Panc1 (cell line): ENCODE measurements around the gene UBE2O. TPM values are rescaled to one million over a fixed set of nuclear protein-coding genes. Genes with fewer than 3 reads are reported as not detected.

Experiments used
- ATAC-seq: fragments of 200-7000 bp; cut with Tn5 transposase; 2 replicates; pipeline ENCODE4 v1.9.1; 2020; ENCODE audit warnings: mild to moderate bottlenecking, moderate library complexity
- BruUV-seq: library from RNA; stranded (reverse); fragments of 400-500 nt; replicated peaks from 2 replicates; lab custom pipeline; 2021; lab: Mats Ljungman, UMichigan
- CTCF ChIA-PET: fragments of 300-600 bp; sonication (Branson Sonifier 250); formaldehyde crosslinking; loops from one replicate; lab custom pipeline; 2022; ENCODE audit warnings: antibody characterized with exemption; lab: Charles Lee
- POLR2A ChIA-PET: fragments of 300-600 bp; sonication (Branson Sonifier 250); formaldehyde crosslinking; loops from one replicate; lab custom pipeline; 2022; ENCODE audit warnings: antibody characterized with exemption; lab: Charles Lee
- DNase-seq: peaks from one replicate; pipeline ENCODE4 v3.0.0-alpha.2; 2010; ENCODE audit warnings: low read depth, low spot score
- H3K27ac ChIP-seq: 2 replicates; pipeline ENCODE4 v1.5.1; 2011; ENCODE audit warnings: mild to moderate bottlenecking, low read length, inconsistent platforms
- H3K27me3 ChIP-seq: fragments of 200-500 bp; sonication (Bioruptor generic); 2 replicates; pipeline ENCODE4 v1.6.0; 2014; ENCODE audit warnings: low read length, inconsistent platforms; ENCODE audit not compliant: control insufficient read depth, insufficient read depth
- H3K36me3 ChIP-seq: fragments of 200-500 bp; sonication (Bioruptor generic); 2 replicates; pipeline ENCODE4 v1.5.1; 2014; ENCODE audit warnings: inconsistent platforms, mild to moderate bottlenecking, low read length, moderate library complexity; ENCODE audit not compliant: control insufficient read depth, insufficient read depth
- H3K4me1 ChIP-seq: 2 replicates; pipeline ENCODE4 v1.5.1; 2011; ENCODE audit warnings: inconsistent platforms, mild to moderate bottlenecking, low read length, moderate library complexity; ENCODE audit not compliant: control insufficient read depth, insufficient read depth
- H3K4me3 ChIP-seq, 2 experiments: 2 replicates each; pipeline ENCODE4 v1.5.1; 2011 to 2012; ENCODE audit warnings: low read depth in 2 of 2, low read length in 2 of 2, mild to moderate bottlenecking in 2 of 2, inconsistent platforms in 1 of 2, moderate library complexity in 1 of 2
- H3K9me3 ChIP-seq: fragments of 200-500 bp; sonication (Bioruptor generic); 2 replicates; pipeline ENCODE4 v1.5.1; 2014; ENCODE audit warnings: low read depth, mild to moderate bottlenecking, inconsistent platforms, low read length, moderate library complexity; ENCODE audit not compliant: control insufficient read depth, insufficient read depth
- CTCF ChIP-seq: fragments of 450-650 bp; IDR thresholded peaks from 2 replicates; pipeline ENCODE4 v1.5.1; 2017; ENCODE audit warnings: mild to moderate bottlenecking
- POLR2AphosphoS5 ChIP-seq: IDR thresholded peaks from 2 replicates; pipeline ENCODE4 v1.6.1; 2012; ENCODE audit warnings: mild to moderate bottlenecking, low read depth, low read length, moderate library complexity
- REST ChIP-seq, 2 experiments: IDR thresholded peaks; 2 replicates each; pipeline ENCODE4 v1.6.1; 2011 to 2012; ENCODE audit warnings: low read depth in 2 of 2, control low read depth in 1 of 2, low read length in 1 of 2, mild to moderate bottlenecking in 1 of 2, moderate library complexity in 1 of 2; ENCODE audit not compliant: insufficient read depth in 1 of 2
- SIN3A ChIP-seq: IDR thresholded peaks from 2 replicates; pipeline ENCODE4 v1.6.1; 2012; ENCODE audit warnings: low read depth, mild to moderate bottlenecking, low read length, moderate library complexity, borderline replicate concordance; ENCODE audit not compliant: insufficient read depth
- TCF7L2 ChIP-seq: IDR thresholded peaks from 2 replicates; pipeline ENCODE4 v1.6.1; 2011; ENCODE audit warnings: mild to moderate bottlenecking, low read depth, low read length, inconsistent platforms
- in situ Hi-C: cut with HindIII; loops from 2 replicates; pipeline ENCODE4 v1.10.0; 2016; ENCODE audit warnings: low sequenced_read_pairs, low pct_unique_long_range_greater_than_20kb
- intact Hi-C: fragments of 100-400 bp; cut with micrococcal nuclease; formaldehyde crosslinking; loops from one replicate; pipeline ENCODE4 v1.10.0; 2022; ENCODE audit not compliant: unreplicated experiment
- total RNA-seq: library from RNA; stranded (reverse); gene quantifications from one replicate; pipeline ENCODE4 v1.2.1, GENCODE V29; 2021; ENCODE audit not compliant: unreplicated experiment

Gene UBE2O
- total RNA-seq, 1 experiment from 2014 or later = 47.5 TPM

- intact Hi-C loops (no loop called here), in situ Hi-C loops (no loop called here)
- Histone ChIP-seq H3K27me3 (no peaks in the 10 kb centered on the region), H3K9me3 (no peaks in the 10 kb centered on the region), H3K4me3 (no peak overlapping the region), H3K27ac (no peak overlapping the region), H3K36me3 (0 out of 2 replicates have a peak, but pooled peaks cover 2% of the 10 kb centered on the region), H3K4me1 (peaks cover 8% of the 10 kb centered on the region; the same call in 1 of the 2 replicates)
- DNase-seq (no peak), ATAC-seq (no peak)
- no TSS peak for BruUV-seq
- ChIA-PET CTCF (interaction anchor here (0.9 to 1.2 kb wide), 2 partner anchors 11 to 21 kb away, joined by 4 read pairs; no protein-coding TSS in a partner anchor), POLR2A (no interaction called here)
- TF ChIP-seq CTCF = no peak
- no peak for TF ChIP-seq TCF7L2
- no peak for TF ChIP-seq REST (IDR thresholded peaks at IDR 0.05; ENCODE audit: insufficient read depth in 1 of 2, low read depth in 2 of 2, low read length in 1 of 2)
- TF ChIP-seq SIN3A = no peak
- no peak for TF ChIP-seq POLR2AphosphoS5
Measured at GRCh38 chr17:76386966-76387765, 65.8 kb downstream of the UBE2O start.

GRCh38 chr17:76385892-76386786 lies 66.8 kb downstream of the UBE2O start:
- intact Hi-C loops = no loop called here

More at GRCh38 chr17:76385892-76386786, 66.8 kb downstream of the UBE2O start:
- ATAC-seq (peak; percentile 47), DNase-seq (no peak)
- H3K36me3 ChIP-seq = no peaks in the 10 kb centered on the region
- no peak overlapping the region; the same call in 1 of the 2 replicates for H3K27ac ChIP-seq
- peak overlapping the region; percentile 59 for H3K4me3 ChIP-seq
- H3K4me1 ChIP-seq = peaks cover 13% of the 10 kb centered on the region; the same call in 1 of the 2 replicates
- BruUV-seq = TSS peak; percentile 78
- ChIA-PET CTCF (interaction anchor here (0.5 to 3.4 kb wide), 8 partner anchors 10 to 124 kb away, joined by 3 to 25 read pairs (median 6); no protein-coding TSS in a partner anchor), POLR2A (interaction anchor here (0.5 to 0.7 kb wide), 2 partner anchors 16 to 49 kb away, joined by 3 to 5 read pairs; no protein-coding TSS in a partner anchor)
- no peaks in the 10 kb centered on the region for H3K9me3 ChIP-seq
- H3K27me3 ChIP-seq = no peaks in the 10 kb centered on the region
- in situ Hi-C loops = no loop called here
- no peak; a peak in 1 of 4 replicates for TF ChIP-seq REST (IDR thresholded peaks at IDR 0.05; ENCODE audit: insufficient read depth in 1 of 2, low read depth in 2 of 2, low read length in 1 of 2)
- TF ChIP-seq SIN3A = peak; percentile 66; the same call in 1 of the 2 replicates
- TF ChIP-seq POLR2AphosphoS5 = 0 out of 2 replicates have a peak, but pooled peaks have one; percentile 29
- TF ChIP-seq CTCF = peak; percentile 97
